HG03097 (cell line): Measurements from ENCODE around the gene MBNL2.

Source experiments
- ATAC-seq: cut with Tn5 transposase; IDR thresholded peaks from one replicate; pipeline ENCODE4 v1.9.1; 2021; ENCODE audit not compliant: unreplicated experiment, low FRiP score

MBNL2 gene, protein sequence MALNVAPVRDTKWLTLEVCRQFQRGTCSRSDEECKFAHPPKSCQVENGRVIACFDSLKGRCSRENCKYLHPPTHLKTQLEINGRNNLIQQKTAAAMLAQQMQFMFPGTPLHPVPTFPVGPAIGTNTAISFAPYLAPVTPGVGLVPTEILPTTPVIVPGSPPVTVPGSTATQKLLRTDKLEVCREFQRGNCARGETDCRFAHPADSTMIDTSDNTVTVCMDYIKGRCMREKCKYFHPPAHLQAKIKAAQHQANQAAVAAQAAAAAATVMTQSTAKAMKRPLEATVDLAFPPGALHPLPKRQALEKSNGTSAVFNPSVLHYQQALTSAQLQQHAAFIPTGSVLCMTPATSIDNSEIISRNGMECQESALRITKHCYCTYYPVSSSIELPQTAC

DNA sequence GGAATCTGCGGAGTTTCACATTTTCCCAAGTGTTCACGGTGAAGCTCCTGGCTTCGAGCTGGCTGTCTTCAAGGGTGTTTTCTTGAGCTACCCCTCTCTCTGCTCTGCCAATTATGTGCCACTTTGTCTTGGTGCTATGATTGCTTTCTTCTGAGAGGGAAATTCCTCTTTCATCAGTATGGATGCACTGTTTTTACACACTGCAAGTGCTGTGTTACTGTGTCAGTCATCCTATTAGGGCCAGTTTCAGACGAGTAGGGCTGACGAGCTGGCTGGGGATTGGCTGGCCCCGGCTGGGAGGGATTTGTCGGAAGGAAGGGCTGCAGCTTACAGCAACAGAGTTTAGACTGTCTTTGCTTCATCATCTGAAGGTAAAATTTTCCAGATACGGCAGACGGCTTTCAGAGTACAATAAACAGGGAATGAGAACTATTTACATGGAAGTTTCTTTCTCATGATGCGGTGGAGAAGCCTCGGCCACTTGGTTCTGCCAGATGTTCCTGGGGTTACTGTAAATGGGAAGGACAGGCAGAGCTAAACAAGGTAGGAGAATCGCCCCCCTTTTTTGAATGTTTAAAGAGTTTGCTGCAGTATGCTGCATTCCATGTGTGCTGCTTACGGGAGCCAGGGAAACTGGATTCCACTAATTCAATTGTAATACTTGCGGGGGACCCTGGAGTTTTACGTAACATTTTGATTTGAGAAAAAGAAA is at the start of gene MBNL2:
Gene MBNL2, plus strand, starts transcription at position 345 of the 712 bp plus-strand sequence. CDS start 53,903 bp downstream, outside the sequence.
- peak; percentile 97 for ATAC-seq

DNA sequence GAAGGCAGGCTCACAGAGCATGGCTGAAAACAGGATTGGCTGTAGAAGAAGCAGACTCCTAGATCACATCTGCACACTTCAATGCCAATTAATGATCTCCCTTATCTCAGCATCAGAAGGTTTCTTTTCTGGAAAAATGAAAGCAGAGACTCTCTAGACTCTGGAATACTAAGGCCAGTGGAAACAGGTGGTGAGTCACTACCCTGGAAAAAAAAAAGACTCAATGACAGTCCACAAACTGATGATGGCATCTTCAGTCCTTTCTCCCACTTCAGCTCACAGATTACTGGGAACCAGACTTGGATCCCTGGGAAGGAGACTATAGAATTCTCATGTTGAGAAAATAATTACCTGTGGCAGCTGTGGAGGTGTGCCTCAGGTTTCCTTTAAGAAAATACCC is 47.5 kb upstream of the MBNL2 start:
- ATAC-seq = no peak

DNA sequence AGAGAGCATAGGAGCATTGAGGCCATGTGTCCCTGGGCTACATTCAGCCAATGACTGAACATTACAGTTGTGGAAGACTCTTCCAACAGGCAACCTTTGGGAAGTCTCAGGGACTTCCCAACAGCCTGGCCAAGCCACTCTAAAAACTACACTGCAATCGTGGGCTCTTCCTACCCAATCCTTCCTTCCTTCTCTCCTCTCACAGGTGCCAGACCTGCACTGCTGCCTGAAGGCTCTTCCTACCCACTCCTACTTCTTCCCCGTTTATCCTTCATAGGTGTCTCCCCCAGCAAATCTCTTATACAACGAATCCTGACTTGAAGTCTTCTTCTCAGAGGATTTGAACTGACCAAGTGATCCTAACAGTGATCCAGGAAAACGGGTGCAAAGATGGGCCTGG is 47.1 kb upstream of the MBNL2 start:
- ATAC-seq = no peak

DNA sequence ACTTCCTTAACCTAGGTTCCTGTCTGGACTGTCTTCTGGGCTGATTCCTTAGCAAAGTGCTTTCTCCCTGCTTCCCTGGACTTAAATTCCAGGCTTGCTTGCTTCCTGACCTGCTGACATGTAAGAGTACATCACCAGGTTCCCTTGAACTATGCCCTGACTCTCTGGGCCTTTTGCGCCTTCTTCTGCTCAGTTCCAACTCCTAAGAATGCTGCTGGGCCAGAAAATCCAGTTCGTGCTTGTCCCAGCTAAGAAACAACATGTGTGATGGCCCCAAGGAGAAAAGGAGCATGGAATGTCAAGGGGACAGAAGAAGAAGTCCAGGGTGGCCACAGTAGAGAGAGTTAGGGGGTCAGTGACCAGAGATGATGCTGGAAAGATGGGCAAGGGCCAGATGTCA is 42.6 kb upstream of the MBNL2 start:
- no peak for ATAC-seq

DNA sequence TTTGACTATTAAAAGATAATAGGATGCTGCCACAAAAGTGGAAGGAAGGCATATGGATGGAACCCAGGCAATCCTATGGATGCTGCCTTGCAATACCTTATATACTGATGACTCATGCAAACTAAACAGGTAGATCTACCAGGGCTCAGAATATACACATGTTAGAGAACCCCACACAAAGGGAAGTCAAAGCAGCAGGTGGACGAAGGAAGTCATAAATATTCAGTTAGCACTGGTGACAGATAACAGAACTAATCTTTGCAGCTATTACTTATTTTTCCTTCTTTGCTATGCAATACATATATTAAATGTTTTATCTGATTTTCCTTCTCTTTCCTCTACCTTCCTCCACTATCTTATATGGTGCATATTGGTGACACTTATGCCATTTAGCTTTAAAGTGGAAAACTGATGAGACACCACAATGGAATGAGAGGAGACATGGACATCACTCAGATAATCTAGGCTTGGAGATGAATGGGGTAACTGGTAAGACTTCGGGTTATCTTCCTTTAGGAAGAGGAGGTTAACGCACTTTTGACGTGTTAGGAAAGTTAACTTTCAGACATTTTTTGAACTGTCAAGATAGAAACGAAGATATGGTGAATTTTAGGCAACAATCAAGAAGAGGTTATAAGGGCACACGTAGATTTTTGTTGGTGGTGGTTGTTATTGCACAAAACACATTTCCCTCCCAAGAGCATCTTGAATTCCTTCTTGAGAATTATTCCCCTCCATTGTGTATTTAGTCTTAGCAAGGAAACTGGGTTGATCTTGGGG is 39.8 kb upstream of the MBNL2 start:
- no peak for ATAC-seq

DNA sequence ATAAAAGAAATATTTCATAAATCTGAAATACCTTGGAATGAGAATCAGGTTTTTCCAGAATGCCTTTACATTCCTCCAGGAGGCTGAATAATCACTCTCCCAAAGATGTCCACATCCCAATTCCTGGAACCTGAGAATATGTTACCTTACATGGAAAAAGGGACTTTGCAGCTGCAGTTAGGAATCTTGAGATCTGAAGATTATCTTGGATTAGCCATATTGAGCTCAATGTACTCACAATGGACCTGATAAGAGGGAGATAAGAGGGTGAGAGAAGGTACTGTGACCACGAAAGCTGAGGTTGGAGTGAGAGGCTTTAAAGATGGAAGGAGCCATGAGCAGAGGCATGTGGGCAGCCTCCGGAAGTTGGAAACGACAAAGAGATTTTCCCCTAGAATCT is 36.8 kb upstream of the MBNL2 start:
- no peak for ATAC-seq

DNA sequence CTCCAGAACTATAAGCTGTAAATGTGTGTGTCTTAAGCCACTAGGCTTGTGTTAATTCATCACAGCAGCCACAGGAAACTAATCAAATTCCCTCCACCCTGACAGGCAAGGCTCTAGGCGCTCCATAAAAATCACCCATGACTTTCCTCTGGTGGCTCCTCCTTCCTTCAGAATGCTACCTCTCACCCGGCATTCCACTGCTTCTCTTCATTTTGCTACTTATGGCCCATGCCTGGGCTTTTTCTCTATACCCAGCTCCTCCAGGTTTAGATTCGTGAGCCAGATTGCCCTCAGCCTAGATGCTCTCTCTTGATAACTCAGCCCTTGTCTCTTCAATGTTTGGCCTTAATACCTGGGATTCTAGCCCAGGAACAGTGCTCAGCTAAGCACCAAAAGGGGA is 36.4 kb upstream of the MBNL2 start:
- no peak for ATAC-seq

DNA sequence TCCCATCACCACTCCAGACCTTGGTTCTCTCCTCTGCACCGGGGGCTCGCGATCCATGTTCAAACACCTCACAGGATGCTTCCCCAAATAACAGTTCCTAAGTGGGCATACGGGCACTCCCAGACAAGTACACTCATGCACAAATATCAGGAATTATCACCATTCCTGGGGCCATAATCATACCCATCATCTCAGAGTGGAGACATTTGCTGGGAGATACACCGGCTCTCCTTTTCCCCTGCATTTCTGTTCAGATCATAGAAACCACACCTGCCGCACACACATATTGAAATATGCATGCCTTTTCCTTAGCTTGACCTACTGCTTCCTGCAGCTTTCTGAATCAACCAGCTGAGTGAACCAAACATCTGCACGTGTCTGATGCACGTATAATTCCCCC is 33.9 kb upstream of the MBNL2 start:
- no peak for ATAC-seq

DNA sequence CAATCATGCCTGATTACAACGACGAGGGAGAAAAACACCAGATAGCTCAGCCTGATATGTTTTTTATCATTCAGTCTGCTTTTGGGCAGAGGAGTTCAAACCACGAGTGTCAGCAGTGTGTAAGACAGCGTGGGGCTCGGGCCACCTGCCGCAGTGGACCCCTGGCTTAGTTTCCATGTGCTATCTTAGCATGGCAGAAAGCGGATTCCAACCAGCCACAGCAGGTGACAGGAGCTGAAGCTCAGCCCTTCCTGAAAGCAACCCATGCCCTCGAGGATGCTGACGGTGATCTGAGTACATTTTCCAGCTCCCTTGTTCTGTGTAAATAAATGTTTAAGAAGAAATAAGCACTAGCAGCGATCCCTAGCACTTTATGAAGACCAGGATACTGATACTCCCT is 32.2 kb upstream of the MBNL2 start:
- ATAC-seq = no peak

DNA sequence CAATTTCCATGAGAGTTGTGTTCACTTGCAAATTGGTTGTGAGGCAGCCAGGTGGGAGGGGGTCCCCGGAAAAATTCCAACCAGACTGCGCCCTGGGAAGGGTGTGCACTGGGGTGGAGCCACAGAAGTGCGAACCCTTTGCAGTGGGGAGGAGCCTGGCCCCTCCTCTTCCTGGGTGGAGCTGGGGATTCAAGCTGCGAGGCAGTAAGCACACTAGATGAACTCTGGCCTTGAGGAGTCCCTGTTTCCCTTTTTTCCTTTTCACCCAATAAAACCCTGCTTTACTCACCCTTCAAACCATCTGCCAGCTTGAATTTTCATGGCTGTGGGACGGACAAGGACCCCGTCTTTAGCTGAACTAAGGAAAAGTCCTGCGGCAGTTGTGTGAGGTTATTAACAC is 31.0 kb upstream of the MBNL2 start:
- no peak for ATAC-seq

DNA sequence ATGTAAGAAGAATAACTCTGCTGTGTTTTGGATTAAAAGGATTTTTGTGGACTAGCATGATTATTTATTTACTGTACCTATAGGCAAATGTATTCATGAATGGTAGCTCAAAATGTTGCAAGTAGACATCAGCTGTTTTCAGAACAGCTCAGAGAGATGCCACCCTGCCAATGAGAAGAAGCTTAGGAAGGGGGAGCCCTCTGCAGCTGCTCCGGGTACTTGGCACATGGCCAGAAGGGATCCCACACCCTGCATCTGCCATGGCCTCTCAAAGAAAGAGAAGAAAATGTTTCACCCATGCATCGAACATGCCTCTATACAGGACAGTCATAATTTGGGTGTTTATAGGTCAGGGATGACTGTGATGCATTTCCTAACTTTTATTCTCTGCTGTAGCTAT is 30.5 kb upstream of the MBNL2 start:
- ATAC-seq = no peak

DNA sequence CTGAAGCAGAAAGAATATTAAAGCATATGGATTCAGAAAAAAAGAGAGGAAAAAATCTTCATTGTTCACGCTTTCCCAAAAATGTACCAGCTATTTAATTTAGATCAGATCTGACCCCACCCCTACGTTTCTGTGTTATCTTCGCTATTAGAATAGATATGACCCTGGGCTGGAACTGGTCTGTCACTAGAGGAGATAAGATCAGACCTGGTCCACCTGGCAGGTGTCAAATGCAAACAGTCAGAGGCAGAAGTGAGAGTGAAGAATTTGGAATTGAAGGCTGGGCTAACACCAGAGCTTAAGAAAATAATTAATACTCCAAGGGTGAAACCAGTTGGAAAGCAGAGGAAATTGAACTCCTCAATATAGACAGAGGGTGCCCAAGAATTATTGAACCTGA is 30.0 kb upstream of the MBNL2 start:
- no peak for ATAC-seq

DNA sequence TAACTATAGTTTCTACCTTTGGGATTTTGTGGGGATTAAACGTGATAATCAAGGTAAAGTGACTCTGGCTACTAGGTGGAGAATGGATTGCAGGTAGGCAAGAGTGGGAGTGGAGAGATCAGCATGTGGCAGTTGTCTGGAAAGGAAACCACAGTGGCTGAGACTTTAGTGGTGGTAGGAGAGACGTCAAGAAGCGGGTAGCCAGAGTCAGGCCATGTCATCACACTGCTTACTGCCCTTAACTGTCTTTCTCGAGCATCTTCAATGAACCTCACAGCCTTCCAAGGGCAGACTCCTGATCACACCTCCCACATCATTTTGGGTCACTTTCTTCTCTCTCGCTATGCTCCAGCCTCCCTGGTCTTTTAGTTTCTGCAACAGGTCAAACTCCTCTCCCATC is 28.6 kb upstream of the MBNL2 start:
- ATAC-seq = no peak

DNA sequence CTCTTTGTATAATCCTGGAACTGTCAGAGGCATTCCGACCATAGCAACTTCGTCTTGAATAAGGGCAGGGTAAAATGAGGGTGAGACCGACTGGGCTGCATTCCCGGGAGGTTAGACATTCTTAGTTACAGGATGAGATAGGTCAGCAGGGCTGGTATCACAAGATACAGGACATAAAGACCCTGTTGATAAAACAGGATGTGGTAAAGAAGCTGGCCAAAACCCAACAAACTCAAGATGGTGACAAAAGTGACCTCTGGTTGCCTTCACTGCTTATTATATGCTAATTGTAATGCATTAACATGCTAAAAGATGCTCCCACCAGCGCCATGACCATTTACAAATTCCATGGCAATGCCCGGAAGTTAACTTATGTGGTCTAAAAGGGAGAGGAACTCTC is 27.7 kb upstream of the MBNL2 start:
- ATAC-seq = no peak

DNA sequence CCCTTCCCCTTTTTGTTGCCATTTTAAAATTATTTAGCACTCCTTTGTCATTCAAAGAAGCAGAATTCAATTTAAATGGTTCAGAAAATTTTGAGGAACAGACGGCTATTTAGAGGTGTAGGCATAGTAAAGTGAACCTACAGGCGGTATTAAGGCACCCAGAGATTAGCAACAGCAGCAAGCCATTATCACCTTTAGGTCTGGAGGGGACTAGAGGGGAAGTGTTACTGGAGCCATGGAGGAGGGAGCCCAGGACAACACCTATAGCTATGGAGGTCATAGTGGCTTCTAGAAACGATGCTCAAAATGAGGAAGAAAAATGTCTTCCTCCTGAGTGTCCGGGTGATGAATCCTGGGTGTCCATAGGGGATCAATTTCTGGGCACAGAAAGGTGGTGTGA is 25.8 kb upstream of the MBNL2 start:
- ATAC-seq = no peak

DNA sequence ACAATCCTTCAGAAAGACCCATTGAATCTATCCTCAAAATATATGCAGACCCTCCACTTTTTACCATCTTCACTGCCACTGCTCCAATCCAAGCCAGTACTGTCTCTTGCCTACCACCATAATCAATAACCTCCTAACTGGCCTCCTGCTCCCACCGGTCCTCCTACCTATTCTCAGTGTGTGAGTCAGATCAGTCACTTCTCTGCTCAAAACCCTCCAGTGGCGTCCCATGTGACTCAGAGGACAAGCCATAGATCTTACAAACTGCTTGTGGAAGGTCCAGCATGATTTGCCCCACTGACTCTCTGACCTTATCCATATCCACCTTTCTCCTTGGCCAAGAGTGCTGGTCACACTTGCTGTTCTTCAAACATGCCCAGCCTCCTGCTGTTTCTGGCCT is 23.4 kb upstream of the MBNL2 start:
- no peak for ATAC-seq

DNA sequence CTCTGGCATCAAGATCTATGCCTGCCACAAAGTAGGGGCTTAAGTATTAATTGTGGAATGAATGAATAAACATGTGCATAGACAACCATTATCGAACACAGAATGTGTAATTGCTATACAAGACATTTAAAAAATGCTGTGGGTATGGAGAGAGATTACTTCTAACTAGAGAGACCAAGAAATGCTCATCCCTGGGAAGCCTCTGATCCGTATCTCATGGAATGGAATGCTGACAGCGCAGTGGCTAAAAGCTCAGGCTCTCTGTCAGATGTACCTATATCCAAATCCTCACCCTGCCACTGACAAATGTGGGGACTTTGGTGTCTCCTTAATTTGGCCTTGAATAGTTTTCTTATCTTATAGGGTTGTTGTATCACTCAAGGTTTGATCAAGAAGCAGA is 22.7 kb upstream of the MBNL2 start:
- no peak for ATAC-seq

DNA sequence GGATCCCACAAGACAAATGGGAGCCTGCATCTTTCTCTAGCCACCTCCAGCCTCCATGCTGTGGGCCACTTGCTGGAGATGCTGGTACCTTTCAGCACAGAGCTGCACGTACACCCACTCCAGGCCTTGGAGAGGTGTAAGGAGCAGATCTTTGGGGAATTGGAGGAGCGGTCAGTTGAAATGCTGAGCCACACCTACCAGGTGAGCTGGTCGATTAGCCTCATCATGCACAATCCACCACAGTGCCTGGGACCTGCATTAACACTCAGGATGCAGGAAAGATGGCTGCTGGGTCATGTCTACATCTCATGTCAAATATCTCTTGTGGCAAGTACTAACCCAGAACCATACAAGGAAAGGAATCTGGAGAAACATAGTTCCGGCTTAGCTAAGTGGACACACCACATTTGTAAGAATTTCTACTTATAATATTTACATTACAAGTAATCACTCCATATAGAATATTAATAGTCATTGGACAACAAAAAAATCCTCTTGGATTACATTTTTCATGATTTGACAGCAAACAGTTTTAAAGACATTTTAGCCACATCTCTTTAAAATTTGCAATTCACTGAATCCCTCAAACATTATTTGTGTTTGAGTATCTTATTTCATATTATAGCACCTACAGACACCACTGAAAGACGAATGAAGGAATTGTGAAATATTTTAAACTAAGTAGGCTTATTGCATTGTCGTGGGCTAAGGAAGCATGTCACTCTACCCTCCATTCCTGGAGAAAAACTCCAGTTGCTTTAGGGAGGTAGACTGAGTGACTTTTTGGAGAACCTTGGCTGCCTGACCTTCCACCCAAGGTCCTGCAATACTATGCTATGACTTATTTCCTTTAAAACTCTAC is 21.8 kb upstream of the MBNL2 start:
- no peak for ATAC-seq

DNA sequence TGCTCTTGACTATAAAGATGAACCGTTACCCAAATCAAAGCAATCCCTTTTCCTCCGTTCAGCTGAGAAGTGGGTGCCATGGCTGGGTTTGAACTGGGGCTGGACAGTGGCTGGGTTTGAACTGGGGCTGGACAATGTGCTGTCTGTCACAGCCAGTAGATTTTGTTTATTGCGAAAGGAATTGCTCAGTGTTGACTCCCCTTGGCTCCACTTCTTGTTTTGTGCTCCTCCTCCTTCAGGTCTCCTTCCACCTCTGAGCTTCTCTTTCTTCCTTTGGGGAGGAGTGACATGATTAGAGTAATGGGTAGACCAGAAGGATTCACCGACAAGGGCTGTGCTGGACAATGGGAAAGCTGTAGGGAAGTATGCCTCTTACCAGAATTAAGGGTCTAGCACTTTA is 19.4 kb upstream of the MBNL2 start:
- ATAC-seq = no peak

DNA sequence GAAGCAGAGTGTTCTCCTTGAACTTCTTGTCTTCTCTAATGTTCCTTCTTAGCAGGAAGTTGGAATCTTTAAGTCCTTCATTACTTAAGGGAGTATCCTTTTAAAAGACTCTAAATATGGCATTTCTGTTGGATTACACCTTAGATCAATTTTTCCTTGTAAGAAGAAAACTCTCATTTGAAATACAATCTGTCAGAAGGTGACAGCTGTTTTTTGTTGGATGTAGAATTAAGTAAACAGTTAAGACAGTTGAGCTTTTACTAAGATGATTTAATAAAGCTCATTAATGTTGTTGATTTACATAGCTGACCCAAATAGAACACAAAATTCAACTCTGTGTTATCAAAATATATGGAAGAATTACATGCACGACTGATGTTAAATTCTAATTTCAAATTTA is 16.7 kb upstream of the MBNL2 start:
- no peak for ATAC-seq

DNA sequence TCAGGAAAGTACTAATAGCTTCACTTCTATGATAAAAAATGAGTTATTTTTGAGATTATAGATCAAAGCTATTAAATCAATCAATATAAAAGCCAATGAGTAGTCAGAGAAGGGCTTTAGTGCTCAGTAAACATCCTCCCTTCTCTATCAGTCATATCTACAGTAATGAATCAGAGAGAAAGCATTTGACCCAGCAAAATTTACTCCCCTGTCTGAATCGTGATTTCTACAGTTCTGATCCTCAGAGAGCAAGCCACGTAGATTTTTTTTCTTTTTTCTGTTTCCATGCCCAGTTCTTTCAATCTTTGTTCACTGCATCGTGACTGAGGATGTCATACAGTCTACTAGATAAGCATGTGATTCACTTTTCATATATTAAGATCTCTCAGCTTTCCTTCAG is 16.2 kb upstream of the MBNL2 start:
- ATAC-seq = no peak
